Loucy (cell line): Measurements from ENCODE around the gene USP38.

Source experiments
- EZH2phosphoT487 ChIP-seq: fragments of 200-600 bp; IDR thresholded peaks from 2 replicates; pipeline ENCODE4 v1.6.1; 2018; ENCODE audit warnings: antibody characterized with exemption, mild to moderate bottlenecking, moderate library complexity, borderline replicate concordance
- TF ChIP-seq, protein P1 (sequence below): fragments of 200-600 bp; sonication (generic); conservative IDR thresholded peaks from 2 replicates; pipeline ENCODE4 v1.5.1; 2014; ENCODE audit warnings: mild to moderate bottlenecking, antibody characterized with exemption, low read length

DNA sequence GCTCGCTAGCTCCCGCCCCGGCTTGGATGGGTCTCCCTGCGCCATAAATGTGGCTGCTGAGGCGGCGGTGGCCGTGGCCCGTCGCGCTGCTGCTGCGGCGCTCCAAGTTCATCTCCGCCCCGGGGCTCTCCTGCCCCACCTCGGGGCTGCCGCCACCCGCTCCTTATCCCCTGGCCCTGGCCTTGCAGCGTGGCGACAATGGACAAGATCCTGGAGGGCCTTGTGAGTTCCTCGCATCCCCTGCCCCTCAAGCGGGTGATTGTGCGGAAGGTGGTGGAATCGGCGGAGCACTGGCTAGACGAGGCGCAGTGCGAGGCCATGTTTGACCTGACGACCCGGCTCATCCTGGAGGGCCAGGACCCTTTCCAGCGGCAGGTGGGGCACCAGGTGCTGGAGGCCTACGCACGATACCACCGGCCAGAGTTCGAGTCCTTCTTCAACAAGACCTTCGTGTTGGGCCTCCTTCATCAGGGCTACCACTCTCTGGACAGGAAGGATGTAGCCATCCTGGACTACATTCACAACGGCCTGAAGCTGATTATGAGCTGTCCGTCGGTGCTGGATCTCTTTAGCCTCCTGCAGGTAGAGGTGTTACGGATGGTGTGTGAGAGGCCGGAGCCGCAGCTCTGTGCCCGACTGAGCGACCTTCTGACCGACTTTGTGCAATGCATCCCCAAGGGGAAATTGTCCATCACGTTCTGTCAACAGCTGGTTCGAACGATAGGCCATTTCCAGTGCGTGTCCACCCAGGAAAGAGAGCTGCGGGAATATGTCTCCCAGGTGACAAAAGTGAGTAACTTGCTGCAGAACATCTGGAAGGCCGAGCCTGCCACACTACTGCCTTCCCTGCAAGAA is 763 bp downstream of the USP38 start:
- TF ChIP-seq, protein P1, sequence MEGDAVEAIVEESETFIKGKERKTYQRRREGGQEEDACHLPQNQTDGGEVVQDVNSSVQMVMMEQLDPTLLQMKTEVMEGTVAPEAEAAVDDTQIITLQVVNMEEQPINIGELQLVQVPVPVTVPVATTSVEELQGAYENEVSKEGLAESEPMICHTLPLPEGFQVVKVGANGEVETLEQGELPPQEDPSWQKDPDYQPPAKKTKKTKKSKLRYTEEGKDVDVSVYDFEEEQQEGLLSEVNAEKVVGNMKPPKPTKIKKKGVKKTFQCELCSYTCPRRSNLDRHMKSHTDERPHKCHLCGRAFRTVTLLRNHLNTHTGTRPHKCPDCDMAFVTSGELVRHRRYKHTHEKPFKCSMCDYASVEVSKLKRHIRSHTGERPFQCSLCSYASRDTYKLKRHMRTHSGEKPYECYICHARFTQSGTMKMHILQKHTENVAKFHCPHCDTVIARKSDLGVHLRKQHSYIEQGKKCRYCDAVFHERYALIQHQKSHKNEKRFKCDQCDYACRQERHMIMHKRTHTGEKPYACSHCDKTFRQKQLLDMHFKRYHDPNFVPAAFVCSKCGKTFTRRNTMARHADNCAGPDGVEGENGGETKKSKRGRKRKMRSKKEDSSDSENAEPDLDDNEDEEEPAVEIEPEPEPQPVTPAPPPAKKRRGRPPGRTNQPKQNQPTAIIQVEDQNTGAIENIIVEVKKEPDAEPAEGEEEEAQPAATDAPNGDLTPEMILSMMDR: no peak
- TF ChIP-seq EZH2phosphoT487: no peak
